ENCODE results near the gene LARGE1. TPM values are rescaled to one million over a fixed set of nuclear protein-coding genes. Genes with fewer than 3 reads are reported as not detected.
A peak's percentile ranks its signal among the peaks of the same experiment; 100 is the strongest.

LARGE1 gene
- polyA plus RNA-seq, 6 donors from 2014 or later = 3.6 to 9.5 (median 5.6) TPM

DNA sequence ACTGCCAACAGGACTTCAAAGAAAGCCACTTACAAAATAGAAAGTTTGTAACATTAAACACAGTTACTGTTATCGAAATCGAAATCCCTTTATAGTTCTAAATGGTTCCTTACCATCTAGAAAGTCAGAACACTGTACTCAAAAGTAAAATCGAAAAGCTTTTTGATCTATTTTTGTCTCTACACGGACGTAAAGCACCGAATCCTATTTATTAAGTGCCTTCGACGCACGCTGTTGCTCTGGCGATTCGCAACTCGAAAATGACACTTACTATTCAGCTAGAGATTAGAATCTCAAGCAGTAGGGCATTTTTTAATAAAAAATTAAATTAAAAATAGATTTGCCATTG lies 78.3 kb downstream of the LARGE1 start:
- H3K4me3 Mint-ChIP-seq = peak overlapping the region in 1 of 8 donors; percentile 24
- no peak for DNase-seq

DNA sequence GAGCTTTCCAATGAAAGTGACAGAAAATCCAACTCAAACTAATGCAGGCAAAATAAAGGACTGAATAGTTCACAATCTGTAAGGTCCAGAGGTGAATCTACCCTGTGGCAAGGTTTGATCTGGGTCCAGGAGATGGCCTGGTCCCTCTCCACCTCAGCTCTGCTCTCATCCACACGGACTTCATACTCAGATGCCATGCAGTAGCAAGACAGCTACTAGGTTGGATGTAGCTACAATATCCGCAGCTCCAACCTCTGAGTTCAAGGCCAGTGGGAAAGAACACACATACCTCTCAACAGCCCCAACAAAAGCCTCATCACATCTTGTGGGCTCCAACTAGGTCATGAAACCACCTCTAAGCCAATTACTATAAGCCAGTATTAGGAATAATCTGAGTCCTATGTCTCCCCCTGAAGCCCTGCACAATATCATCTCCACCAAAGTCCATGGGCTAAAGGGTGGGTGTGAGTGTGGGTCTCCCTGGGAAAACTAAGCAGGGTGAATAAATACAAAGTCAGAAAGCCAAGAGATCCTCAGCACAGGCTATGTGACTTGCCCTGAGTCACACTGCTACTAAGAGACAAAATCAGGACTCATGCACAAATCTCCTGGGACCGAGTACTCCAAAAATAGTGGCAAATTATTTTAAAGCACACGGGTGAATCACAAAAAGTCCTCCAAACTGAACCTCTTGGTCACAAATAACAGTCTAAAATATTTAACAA lies 78.8 kb downstream of the LARGE1 start:
- H3K4me3 Mint-ChIP-seq = peak overlapping the region in 2 of 8 donors; percentile 1 to 24

More for the DNA sequence above, 78.3 kb downstream of the LARGE1 start:
- no peaks in the 10 kb centered on the region for H3K27me3 Mint-ChIP-seq
- peak overlapping the region in 1 of 6 donors; percentile 78 for H3K27ac Mint-ChIP-seq
- ATAC-seq (ENCODE audit: low read depth in 2 of 2) = no peak
- peaks cover 3 to 10% of the 10 kb centered on the region in 2 donors for H3K36me3 Mint-ChIP-seq
- peaks cover 32 to 57% (median 36%) of the 10 kb centered on the region in 3 donors for H3K4me1 Mint-ChIP-seq
- H3K9me3 Mint-ChIP-seq = peaks cover 2 to 11% (median 6%) of the 10 kb centered on the region in 7 donors

DNA sequence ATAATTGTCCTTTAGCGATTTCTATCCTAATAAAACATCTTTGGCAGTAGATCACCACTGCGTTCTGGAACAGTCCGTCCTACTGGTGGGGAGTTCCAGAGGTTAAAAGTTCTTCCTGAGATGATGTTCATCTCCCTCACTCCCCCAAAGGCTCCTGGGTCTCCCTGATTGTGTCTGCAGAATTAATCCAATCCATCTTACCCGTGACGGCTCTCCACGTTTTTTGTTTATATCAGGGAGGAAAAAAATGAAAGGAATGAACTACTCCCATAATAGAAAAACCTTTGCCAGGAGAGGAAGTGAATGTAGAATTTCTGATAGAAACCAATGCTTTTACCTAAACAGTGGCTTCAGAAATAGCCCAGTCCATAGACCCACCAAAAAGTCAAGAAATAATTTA lies 81.6 kb downstream of the LARGE1 start:
- DNase-seq (no peak), ATAC-seq (ENCODE audit: low read depth in 2 of 2) (no peak)
- Mint-ChIP-seq H3K4me1 (peaks cover 28 to 53% (median 37%) of the 10 kb centered on the region in 3 donors), H3K4me3 (no peak overlapping the region), H3K36me3 (no peaks in the 10 kb centered on the region), H3K9me3 (no peaks in the 10 kb centered on the region), H3K27ac (peak overlapping the region in 1 of 6 donors; percentile 43), H3K27me3 (no peaks in the 10 kb centered on the region)

More for the DNA sequence above, 78.8 kb downstream of the LARGE1 start:
- ATAC-seq (ENCODE audit: low read depth in 2 of 2) (no peak), DNase-seq (no peak)
- Mint-ChIP-seq H3K9me3 (peaks cover 0 to 6% (median 3%) of the 10 kb centered on the region in 7 donors), H3K36me3 (peaks cover 0 to 6% of the 10 kb centered on the region in 2 donors), H3K4me1 (peaks cover 32 to 58% (median 36%) of the 10 kb centered on the region in 3 donors), H3K27ac (peak overlapping the region in 1 of 6 donors; percentile 78), H3K27me3 (no peaks in the 10 kb centered on the region)

DNA sequence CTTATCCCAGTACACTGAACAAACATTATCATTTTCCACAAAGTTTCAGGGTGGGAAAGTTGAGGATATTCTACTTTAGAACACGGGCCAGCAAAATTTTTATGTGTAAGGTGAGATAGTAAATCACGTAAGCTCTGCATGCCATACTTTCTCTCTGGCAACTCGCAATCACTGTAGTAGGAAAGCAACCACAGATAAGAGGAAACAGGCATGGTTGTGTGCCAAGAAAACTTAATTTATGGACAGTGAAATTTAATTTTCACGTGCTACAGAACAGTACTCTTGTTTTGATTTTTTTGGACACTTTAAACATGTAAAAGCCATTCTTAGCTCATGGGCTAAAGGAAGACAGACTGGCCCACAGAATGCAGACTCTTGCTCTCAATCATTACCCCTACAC lies 82.5 kb downstream of the LARGE1 start:
- Mint-ChIP-seq H3K4me1 (peaks cover 25 to 50% (median 33%) of the 10 kb centered on the region in 3 donors), H3K27me3 (no peaks in the 10 kb centered on the region), H3K27ac (no peak overlapping the region), H3K9me3 (no peaks in the 10 kb centered on the region), H3K4me3 (no peak overlapping the region), H3K36me3 (no peaks in the 10 kb centered on the region)
- ATAC-seq (ENCODE audit: low read depth in 2 of 2) (no peak), DNase-seq (no peak)

DNA sequence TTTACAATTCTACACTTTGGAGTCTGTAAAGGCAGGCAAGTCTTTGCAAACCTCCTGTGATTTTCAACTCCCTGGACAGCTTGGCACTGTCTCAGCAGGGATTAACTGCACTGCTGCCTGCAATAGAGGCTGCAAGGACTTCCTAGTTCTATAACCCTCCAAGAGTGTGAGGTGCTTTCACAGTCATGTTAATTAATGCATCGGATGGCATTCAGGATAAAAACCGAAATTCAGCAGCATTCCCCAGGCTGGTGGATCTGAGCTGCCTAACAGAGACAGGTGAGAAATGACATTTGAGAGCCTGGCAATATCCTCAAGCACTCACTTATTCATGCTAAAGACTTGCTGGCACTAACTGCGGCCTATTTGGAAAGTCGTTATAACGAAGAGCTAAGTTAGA lies 85.0 kb downstream of the LARGE1 start:
- H3K9me3 Mint-ChIP-seq = no peaks in the 10 kb centered on the region
- H3K4me3 Mint-ChIP-seq = no peak overlapping the region
- DNase-seq (no peak), ATAC-seq (ENCODE audit: low read depth in 2 of 2) (no peak)
- peaks cover 22 to 41% (median 25%) of the 10 kb centered on the region in 3 donors for H3K4me1 Mint-ChIP-seq
- H3K27me3 Mint-ChIP-seq = no peaks in the 10 kb centered on the region
- no peaks in the 10 kb centered on the region for H3K36me3 Mint-ChIP-seq
- no peak overlapping the region for H3K27ac Mint-ChIP-seq

- H3K4me1 Mint-ChIP-seq = peaks cover 20 to 39% (median 22%) of the 10 kb centered on the region in 3 donors
- DNase-seq (no peak), ATAC-seq (ENCODE audit: low read depth in 2 of 2) (no peak)
- H3K36me3 Mint-ChIP-seq = peaks cover 5 to 18% of the 10 kb centered on the region in 2 donors
- H3K9me3 Mint-ChIP-seq = no peaks in the 10 kb centered on the region
- H3K27me3 Mint-ChIP-seq = no peaks in the 10 kb centered on the region
- peak overlapping the region in 1 of 6 donors; percentile 27 for H3K27ac Mint-ChIP-seq
- H3K4me3 Mint-ChIP-seq = peak overlapping the region in 1 of 8 donors; percentile 47
Observed at GRCh38 chr22:33832558-33833151, 87.6 kb downstream of the LARGE1 start.

GRCh38 chr22:33831651-33832050 lies 88.6 kb downstream of the LARGE1 start:
- H3K27me3 Mint-ChIP-seq = no peaks in the 10 kb centered on the region
- H3K4me1 Mint-ChIP-seq = peaks cover 19 to 42% (median 22%) of the 10 kb centered on the region in 3 donors
- H3K27ac Mint-ChIP-seq = peak overlapping the region in 3 of 6 donors; percentile 3 to 89 (median 37)
- DNase-seq (no peak), ATAC-seq (ENCODE audit: low read depth in 2 of 2) (no peak)
- peak overlapping the region in 1 of 8 donors; percentile 47 for H3K4me3 Mint-ChIP-seq
- H3K9me3 Mint-ChIP-seq = peaks cover 0 to 3% (median 0%) of the 10 kb centered on the region in 7 donors
- H3K36me3 Mint-ChIP-seq = peaks cover 6 to 20% of the 10 kb centered on the region in 2 donors

DNA sequence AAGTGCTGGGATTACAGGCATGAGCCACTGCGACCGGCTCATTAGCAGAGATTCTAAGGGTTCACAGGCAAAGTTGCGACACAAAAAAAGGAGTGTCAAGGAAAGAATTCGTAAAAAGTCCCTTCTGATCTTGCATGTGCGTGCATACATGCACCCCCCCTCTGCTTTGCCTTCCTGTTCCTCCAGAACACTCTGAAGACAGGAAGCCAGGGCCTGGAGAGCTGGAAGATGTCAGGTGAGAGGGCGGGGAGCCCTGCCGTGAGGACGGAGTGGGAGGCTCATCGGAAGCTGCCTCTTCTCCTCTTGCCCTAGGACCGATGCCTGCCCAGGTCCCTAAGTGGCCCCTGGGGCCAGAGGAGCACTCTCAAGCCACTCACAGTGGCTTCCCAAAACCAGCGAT lies 89.1 kb downstream of the LARGE1 start:
- no peak overlapping the region for H3K4me3 Mint-ChIP-seq
- ATAC-seq (ENCODE audit: low read depth in 2 of 2) (no peak), DNase-seq (no peak)
- peaks cover 6 to 20% of the 10 kb centered on the region in 2 donors for H3K36me3 Mint-ChIP-seq
- H3K9me3 Mint-ChIP-seq = peaks cover 0 to 3% (median 0%) of the 10 kb centered on the region in 7 donors
- H3K4me1 Mint-ChIP-seq = peaks cover 19 to 38% (median 22%) of the 10 kb centered on the region in 3 donors
- no peaks in the 10 kb centered on the region for H3K27me3 Mint-ChIP-seq
- H3K27ac Mint-ChIP-seq = peak overlapping the region in 1 of 6 donors; percentile 46

DNA sequence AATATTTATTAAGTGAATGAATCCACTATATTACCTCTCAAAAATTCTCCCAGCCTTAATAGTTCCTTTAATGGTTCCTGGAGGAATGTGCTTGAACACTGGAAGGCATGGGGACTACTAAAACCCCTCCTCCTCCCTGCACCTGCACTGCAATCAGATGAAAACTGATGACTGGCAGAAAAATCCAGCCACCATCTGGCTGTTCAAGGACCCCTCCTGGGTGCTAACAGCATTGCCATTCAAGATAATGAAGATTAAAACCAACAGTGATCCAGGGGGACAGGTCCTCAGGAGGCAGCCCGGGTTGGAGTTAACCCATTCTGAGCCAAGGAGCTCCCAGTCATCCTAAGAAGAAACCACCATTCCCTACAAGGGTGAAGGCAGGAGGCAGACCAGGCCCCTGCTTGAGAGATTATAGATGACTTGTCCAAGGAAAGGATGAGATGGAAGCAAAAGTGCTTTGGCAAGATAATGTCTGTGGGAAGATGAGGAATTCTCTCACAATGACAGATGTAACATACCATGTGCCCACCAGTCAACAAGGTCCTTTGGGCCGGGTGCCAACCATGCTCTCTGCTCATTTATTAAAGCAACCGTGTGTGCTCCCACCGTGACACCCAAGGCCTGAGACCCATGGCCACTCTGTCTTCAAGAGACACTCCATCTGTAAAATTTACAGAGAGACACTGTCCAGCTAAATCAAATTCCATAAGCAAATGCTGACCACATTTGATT lies 90.6 kb downstream of the LARGE1 start:
- Mint-ChIP-seq H3K27ac (no peak overlapping the region), H3K9me3 (peaks cover 0 to 9% (median 4%) of the 10 kb centered on the region in 7 donors), H3K27me3 (no peaks in the 10 kb centered on the region), H3K36me3 (peaks cover 7 to 20% of the 10 kb centered on the region in 2 donors), H3K4me3 (no peak overlapping the region), H3K4me1 (peaks cover 19 to 39% (median 22%) of the 10 kb centered on the region in 3 donors)
- DNase-seq (no peak), ATAC-seq (ENCODE audit: low read depth in 2 of 2) (no peak)

DNA sequence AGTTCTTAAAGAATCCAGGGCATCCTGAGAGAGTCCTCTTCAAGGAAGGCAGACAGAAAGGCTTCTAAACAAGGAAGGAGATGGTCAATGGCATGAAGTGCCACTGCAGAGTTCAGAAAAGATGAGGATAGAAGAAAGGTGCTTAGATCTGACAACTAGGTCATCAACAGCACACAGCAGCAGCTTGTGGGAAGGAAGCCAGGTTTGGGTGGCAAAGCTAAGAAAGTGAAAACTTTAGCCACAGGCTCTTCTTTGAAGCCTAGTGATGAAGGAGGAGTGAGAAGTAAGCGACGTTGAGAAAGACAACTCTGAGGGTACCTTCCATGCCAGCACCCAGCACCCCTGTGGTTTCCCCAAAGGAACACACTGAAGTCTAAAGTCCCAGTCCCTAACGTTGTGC lies 92.0 kb downstream of the LARGE1 start:
- peaks cover 17 to 46% (median 19%) of the 10 kb centered on the region in 3 donors for H3K4me1 Mint-ChIP-seq
- peaks cover 5 to 17% (median 14%) of the 10 kb centered on the region in 7 donors for H3K9me3 Mint-ChIP-seq
- no peaks in the 10 kb centered on the region for H3K27me3 Mint-ChIP-seq
- H3K36me3 Mint-ChIP-seq = peaks cover 21 to 29% of the 10 kb centered on the region in 2 donors
- H3K27ac Mint-ChIP-seq = peak overlapping the region in 2 of 6 donors; percentile 5 to 86
- no peak for ATAC-seq (ENCODE audit: low read depth in 2 of 2)
- H3K4me3 Mint-ChIP-seq = no peak overlapping the region
- no peak for DNase-seq

DNA sequence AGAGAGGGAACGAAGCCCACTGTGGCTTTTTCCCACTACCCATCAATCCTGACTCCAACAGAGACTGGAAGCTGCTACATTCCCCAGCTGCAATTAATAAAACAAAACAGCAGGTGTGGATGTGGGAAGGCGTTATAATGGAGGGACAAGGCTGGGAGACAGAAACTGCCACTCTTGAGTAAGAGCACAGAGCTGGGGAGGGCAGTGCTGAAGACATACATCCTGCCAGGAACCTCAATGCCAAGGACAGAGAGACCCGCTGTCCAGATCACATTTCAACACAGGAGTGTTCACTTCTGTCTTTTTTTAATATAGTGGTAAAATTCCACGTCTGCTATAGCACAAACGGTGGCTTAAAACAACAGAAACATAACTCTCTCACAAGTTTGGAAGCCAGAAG lies 94.5 kb downstream of the LARGE1 start:
- H3K4me3 Mint-ChIP-seq = peak overlapping the region in 1 of 8 donors; percentile 51
- H3K4me1 Mint-ChIP-seq = peaks cover 17 to 50% (median 18%) of the 10 kb centered on the region in 3 donors
- H3K27ac Mint-ChIP-seq = no peak overlapping the region
- peaks cover 29 to 31% of the 10 kb centered on the region in 2 donors for H3K36me3 Mint-ChIP-seq
- ATAC-seq (ENCODE audit: low read depth in 2 of 2) (no peak), DNase-seq (no peak)
- H3K27me3 Mint-ChIP-seq = no peaks in the 10 kb centered on the region
- peaks cover 5 to 17% (median 14%) of the 10 kb centered on the region in 7 donors for H3K9me3 Mint-ChIP-seq

DNA sequence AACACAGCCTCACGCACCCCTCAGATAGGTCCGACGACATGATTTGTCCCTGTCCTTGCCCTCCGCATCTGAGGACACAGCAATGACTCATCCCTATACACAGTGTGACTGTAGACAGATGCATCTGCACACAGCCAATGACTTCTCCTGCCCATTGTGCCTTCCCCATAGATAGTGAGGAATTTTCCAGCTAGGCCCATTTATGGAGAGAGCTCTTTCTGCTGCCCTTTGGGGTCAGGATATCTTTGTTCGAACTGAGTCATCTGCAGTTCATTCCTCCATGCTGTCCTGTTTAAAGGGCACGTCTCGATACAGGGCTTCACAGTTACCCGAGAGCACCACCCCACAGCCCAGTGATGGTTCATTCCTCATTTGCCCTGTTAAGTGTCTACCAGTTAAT lies 96.7 kb downstream of the LARGE1 start:
- no peaks in the 10 kb centered on the region for H3K27me3 Mint-ChIP-seq
- ATAC-seq (ENCODE audit: low read depth in 2 of 2) (no peak), DNase-seq (no peak)
- peak overlapping the region in 1 of 8 donors; percentile 47 for H3K4me3 Mint-ChIP-seq
- peaks cover 20 to 33% of the 10 kb centered on the region in 2 donors for H3K36me3 Mint-ChIP-seq
- H3K27ac Mint-ChIP-seq = peak overlapping the region in 1 of 6 donors; percentile 9
- H3K9me3 Mint-ChIP-seq = peaks cover 5 to 17% (median 14%) of the 10 kb centered on the region in 7 donors
- H3K4me1 Mint-ChIP-seq = peaks cover 19 to 48% (median 21%) of the 10 kb centered on the region in 3 donors

DNA sequence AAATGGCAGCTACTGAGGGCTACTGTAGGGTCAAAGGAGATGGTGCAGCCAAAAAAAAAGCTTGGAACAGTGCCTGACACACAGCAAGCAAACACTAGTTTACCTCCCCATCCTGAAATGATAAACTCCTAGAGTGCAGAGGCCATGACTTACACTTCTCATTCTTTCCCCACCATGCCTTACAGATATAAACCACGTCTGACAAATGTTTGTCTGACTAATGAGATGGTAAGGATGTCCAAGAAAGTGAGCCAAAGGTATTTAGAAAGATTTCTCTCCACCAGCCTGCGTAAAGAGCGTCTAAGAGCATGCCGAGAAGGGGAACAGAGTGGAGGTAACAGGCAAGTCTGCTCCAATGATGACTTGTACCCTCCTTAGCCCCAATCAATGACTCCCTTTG lies 99.0 kb downstream of the LARGE1 start:
- Mint-ChIP-seq H3K27me3 (no peaks in the 10 kb centered on the region), H3K36me3 (peaks cover 9 to 39% of the 10 kb centered on the region in 2 donors), H3K4me3 (no peak overlapping the region), H3K4me1 (peaks cover 10 to 52% (median 12%) of the 10 kb centered on the region in 3 donors), H3K9me3 (peaks cover 5 to 30% (median 19%) of the 10 kb centered on the region in 7 donors), H3K27ac (no peak overlapping the region)
- ATAC-seq (ENCODE audit: low read depth in 2 of 2) = no peak
- no peak for DNase-seq
